Measurements from ENCODE around the gene TAOK3.

- TF ChIP-seq, protein P1, sequence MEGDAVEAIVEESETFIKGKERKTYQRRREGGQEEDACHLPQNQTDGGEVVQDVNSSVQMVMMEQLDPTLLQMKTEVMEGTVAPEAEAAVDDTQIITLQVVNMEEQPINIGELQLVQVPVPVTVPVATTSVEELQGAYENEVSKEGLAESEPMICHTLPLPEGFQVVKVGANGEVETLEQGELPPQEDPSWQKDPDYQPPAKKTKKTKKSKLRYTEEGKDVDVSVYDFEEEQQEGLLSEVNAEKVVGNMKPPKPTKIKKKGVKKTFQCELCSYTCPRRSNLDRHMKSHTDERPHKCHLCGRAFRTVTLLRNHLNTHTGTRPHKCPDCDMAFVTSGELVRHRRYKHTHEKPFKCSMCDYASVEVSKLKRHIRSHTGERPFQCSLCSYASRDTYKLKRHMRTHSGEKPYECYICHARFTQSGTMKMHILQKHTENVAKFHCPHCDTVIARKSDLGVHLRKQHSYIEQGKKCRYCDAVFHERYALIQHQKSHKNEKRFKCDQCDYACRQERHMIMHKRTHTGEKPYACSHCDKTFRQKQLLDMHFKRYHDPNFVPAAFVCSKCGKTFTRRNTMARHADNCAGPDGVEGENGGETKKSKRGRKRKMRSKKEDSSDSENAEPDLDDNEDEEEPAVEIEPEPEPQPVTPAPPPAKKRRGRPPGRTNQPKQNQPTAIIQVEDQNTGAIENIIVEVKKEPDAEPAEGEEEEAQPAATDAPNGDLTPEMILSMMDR (IDR thresholded peaks at IDR 0.05; ENCODE audit: low read depth, low read length), result no peak
- TF ChIP-seq EZH2phosphoT487 (IDR thresholded peaks at IDR 0.05; ENCODE audit: low read depth), result no peak
Observed at GRCh38 chr12:118326991-118327390, 45.7 kb downstream of the TAOK3 start.
